ENCODE data around the gene MTHFD2L.

Gene MTHFD2L

DNA sequence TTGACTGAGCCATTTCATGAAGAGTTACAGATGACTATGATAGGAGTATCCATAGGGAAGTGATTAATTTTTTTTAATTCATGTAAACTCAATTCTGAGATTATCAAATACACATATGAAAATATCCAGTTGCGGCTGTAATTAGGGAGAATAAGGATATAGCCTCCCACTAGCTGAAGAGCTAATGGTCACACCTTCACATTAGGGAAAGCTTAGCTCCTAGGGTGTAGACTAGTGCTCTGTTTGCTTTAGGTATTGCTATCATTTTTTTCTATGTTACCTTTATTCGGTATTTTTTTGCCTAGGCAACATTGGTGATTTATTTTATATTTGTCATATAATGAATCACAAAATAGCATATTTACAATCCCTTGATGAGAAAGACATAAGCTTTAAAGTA lies 110.7 kb downstream of the MTHFD2L start:
- Histone ChIP-seq H3K9me3 (no peaks in the 10 kb centered on the region), H3K36me3 (no peaks in the 10 kb centered on the region), H3K27me3 (no peaks in the 10 kb centered on the region), H3K4me3 (ENCODE audit: low read depth, low read length) (no peak overlapping the region), H3K4me1 (no peaks in the 10 kb centered on the region)
- no peak for TF ChIP-seq CTCF (IDR thresholded peaks at IDR 0.05; ENCODE audit: low read depth, low read length)
- DNase-seq: no peak

GRCh38 chr4:74278490-74278889 lies 120.6 kb downstream of the MTHFD2L start:
- Histone ChIP-seq H3K36me3 (no peaks in the 10 kb centered on the region), H3K9me3 (no peaks in the 10 kb centered on the region), H3K27me3 (no peaks in the 10 kb centered on the region), H3K4me1 (no peaks in the 10 kb centered on the region), H3K4me3 (ENCODE audit: low read depth, low read length) (no peak overlapping the region)
- no peak for DNase-seq
- no peak for TF ChIP-seq CTCF (IDR thresholded peaks at IDR 0.05; ENCODE audit: low read depth, low read length)

DNA sequence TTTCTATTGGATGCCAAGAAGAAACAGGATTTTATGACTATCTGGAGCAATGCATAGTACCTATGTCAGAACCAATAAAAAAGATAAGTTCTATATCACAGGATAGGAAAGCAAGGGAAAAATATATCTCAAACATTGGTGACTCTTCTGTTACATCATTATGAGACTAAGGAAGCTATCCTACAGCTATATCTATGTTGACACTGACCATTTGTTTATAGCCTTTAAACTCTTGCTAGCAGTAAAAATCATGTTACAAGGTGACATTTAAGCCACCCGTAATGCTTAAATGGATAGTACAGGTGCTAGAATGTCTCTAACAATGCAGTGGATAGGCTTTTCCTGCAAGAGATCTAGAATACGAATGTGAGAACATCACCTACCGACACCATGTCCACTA lies 121.8 kb downstream of the MTHFD2L start:
- Histone ChIP-seq H3K9me3 (no peaks in the 10 kb centered on the region), H3K4me3 (ENCODE audit: low read depth, low read length) (no peak overlapping the region), H3K36me3 (no peaks in the 10 kb centered on the region), H3K27me3 (no peaks in the 10 kb centered on the region), H3K4me1 (no peaks in the 10 kb centered on the region)
- no peak for TF ChIP-seq CTCF (IDR thresholded peaks at IDR 0.05; ENCODE audit: low read depth, low read length)
- DNase-seq: no peak

DNA sequence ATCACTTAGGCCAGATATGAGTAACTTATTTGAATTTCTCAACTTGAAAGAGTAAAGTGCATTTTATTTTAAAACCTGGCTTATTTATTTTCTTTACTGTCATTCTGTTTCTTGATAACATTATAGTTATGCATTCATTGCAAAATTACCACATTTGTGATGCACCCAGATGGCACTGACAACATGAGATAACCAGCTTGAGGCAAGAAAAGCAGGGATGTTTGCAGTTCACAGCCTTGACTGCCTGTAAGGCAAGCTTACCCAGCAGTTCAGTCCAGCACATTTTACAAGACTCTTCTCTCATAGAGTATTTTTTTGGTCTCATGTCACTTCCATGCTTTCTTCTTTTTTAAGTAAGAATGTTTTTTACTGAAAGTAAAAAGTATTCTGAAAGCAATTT lies 125.0 kb downstream of the MTHFD2L start:
- no peaks in the 10 kb centered on the region for H3K27me3 ChIP-seq

GRCh38 chr4:74283614-74284013 lies 125.7 kb downstream of the MTHFD2L start:
- Histone ChIP-seq H3K4me3 (ENCODE audit: low read depth, low read length) (no peak overlapping the region), H3K4me1 (no peaks in the 10 kb centered on the region), H3K9me3 (no peaks in the 10 kb centered on the region), H3K27me3 (no peaks in the 10 kb centered on the region), H3K36me3 (no peaks in the 10 kb centered on the region)
- TF ChIP-seq CTCF (IDR thresholded peaks at IDR 0.05; ENCODE audit: low read depth, low read length): no peak
- DNase-seq: no peak

More for the DNA sequence above, 125.0 kb downstream of the MTHFD2L start:
- no peaks in the 10 kb centered on the region for H3K36me3 ChIP-seq
- no peaks in the 10 kb centered on the region for H3K9me3 ChIP-seq
- no peak for TF ChIP-seq CTCF (IDR thresholded peaks at IDR 0.05; ENCODE audit: low read depth, low read length)
- H3K4me1 ChIP-seq: no peaks in the 10 kb centered on the region
- DNase-seq: no peak
- no peak overlapping the region for H3K4me3 ChIP-seq (ENCODE audit: low read depth, low read length)

- Histone ChIP-seq H3K27me3 (no peaks in the 10 kb centered on the region), H3K36me3 (no peaks in the 10 kb centered on the region), H3K4me1 (no peaks in the 10 kb centered on the region), H3K4me3 (ENCODE audit: low read depth, low read length) (no peak overlapping the region), H3K9me3 (no peaks in the 10 kb centered on the region)
- DNase-seq: no peak
- no peak for TF ChIP-seq CTCF (IDR thresholded peaks at IDR 0.05; ENCODE audit: low read depth, low read length)
Observed at GRCh38 chr4:74284053-74284452, 126.1 kb downstream of the MTHFD2L start.
